GM19467 (cell line): ENCODE measurements around the gene MTM1.

Experiments
- ATAC-seq: cut with Tn5 transposase; IDR thresholded peaks from one replicate; pipeline ENCODE4 v1.9.1; 2021; ENCODE audit warnings: mild to moderate bottlenecking, moderate library complexity; ENCODE audit not compliant: unreplicated experiment

MTM1 gene

DNA sequence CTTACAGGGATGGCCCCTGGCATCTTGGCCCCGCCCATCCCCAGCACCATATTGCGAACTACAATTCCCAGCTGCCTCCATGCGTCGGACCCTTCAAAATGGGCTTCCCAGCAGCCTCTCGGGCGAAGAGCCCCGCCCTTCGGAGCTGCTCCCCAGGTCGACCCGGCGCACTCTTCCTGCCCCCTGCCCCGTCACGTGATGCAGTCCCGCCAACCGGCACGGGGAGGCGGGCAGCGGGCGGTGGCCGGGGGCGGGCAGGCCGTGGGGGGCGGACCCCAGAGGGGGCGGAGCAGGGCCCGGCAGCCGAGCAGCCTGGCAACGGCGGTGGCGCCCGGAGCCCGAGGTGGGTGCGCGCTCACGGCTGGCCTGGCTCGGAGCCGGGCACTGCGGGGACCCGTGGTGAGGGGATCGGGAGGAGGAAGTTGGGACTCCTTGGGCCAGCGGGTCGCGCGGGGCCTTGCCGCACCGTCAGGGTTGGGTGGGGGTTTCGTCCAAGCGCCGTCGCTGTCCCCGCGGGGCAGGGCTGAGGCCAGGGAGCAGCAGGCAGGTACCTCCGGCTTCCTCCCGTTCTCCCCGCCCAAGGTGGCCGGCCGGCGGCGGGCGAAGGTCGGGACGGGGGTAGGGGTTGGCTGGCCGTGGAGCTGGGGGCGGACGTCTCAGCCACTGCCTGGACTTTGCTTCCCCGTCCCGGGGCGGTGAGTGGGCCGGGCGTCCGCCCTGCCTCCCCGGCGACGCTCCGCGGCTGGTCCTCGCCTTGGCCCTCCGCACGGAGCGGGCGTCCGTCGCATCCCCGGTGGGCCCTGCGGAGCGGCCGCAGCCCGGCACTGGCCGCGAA, at the start of gene MTM1:
Gene MTM1 (plus strand): TSS at position 302 of the 835 bp plus-strand sequence. CDS start 23,994 bp downstream, outside the sequence.
- peak; percentile 94 for ATAC-seq

DNA sequence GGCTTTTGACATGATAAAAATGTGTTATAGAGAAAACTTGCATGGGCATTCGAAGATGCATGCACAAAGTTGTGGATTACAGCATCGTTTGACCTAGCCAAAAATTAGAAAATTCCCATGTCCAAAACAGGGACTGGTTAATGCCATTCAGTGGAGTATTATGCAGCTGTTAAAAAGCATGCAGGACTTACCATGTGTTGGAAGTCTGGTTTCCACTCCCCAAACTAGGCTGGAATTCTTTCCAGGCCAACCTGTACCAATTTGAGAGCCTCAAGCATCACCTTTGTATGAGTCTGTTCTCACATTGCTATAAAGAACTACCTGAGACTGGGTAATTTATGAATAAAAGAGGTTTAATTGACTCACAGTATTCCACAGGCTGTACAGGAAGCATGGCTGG, 45.9 kb upstream of the MTM1 start:
- no peak for ATAC-seq

DNA sequence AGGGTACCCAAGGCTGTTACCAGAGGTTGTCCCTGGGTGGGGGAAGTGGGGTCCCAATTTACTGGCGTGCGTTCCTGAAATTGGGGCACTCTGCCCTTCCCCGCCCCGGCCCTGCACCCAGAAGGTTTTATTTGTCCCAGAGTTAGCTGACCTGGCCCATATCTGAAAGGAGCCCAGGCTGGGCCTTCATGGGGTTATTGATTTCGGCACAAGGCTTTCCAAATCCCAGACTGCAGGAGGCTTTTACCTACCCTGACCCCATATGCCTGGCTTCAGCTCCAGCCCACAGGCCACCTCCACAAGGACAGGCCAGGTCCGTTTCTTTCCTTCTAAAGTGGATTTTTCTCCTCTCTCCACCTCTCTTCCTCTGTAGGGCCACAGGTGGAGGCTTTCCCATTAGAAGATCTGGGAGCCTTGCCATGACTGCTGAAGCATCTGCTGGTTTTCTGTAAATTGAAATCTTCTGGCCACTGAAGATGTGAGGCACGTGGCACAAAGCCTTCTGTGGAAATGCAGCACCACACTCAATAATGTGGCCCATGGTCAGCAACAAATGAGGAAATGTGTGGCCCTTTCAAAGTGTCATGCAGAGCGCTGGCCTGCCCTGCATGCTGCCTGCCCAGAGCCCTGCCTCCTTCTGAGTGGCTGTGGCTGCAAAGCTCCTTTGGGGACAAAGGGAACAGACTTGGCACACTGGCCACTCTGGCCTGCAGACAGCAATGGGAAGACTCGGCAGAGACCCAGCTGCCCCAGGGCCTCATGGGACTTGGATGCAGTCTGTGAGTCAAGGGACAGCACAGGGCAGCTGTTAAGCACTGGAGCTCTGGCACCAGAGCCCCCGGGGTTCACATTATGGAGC, 43.1 kb upstream of the MTM1 start:
- no peak for ATAC-seq

DNA sequence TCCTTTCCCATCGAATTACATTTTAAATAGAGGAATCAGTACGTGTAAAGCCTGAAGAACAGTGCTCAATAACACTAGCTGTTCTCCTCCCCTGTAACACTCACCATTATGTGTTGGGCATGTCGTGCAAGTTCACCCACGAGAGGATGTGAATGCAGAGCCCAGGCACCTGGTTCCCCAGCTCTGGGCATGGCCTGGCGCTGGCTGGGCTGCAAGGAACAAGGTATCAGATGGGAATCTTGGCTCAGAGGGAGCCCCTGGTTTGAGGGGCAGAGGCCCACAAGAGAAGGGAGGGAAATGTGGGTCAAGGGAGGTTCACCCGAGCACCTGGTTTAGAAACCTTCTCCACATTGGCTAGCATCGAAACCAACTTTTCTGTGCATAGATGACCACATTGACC, 41.7 kb upstream of the MTM1 start:
- no peak for ATAC-seq

DNA sequence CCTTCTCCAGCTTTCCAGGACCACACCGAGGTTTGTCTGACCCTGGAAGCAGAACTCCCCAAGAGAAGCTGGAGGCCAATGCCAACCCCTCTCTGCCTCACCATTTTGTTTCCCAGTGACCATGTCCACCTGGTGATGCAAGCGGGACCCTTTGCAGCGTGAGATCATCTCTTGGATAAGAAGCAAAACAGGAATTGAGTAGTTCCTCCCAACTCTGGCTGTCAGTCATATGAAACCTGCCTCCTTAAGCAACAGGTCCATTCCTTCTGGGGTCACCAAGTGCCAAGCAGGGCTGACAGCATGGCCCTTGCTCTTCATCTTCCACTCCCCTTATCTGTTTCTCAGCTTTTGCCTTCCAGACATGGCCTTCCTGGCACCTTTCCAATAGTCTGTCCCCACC, 41.3 kb upstream of the MTM1 start:
- no peak for ATAC-seq

DNA sequence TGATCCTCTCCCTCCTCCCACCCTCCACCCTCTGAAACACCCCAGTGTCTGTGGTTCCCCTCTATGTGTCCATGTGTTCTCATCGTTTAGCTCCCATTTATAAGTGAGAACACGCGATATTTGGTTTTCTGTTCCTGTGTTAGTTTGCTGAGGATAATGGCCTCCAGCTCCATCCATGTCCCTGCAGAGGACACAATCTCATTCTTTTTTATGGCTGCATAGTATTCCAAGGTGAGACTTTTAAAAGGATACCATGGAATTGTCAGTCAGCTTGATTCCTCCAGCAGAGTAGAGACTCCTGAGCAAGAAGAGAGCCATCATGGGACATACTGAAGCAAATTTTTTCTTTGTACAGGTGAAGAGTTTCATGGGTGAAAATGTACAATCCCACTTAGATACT, 38.8 kb upstream of the MTM1 start:
- no peak for ATAC-seq

DNA sequence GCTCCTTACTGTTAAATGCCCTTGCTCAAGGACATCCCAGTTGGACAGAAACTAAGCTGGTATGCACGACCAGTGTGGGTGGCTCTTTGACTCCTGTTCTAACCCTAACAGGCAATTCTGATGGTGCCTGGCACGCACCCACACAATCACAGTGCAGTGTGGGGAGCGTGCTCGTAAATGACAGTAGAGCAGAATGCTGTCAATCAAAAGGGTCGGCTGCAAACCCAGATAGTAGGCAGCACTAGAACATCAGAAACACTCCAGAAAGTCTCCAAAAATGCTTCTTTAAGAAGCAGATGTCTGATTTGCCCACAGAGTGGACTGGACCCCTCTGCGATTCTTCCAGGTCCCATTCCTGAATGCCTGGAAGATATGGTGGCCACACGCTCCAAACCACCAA, 37.6 kb upstream of the MTM1 start:
- no peak for ATAC-seq

DNA sequence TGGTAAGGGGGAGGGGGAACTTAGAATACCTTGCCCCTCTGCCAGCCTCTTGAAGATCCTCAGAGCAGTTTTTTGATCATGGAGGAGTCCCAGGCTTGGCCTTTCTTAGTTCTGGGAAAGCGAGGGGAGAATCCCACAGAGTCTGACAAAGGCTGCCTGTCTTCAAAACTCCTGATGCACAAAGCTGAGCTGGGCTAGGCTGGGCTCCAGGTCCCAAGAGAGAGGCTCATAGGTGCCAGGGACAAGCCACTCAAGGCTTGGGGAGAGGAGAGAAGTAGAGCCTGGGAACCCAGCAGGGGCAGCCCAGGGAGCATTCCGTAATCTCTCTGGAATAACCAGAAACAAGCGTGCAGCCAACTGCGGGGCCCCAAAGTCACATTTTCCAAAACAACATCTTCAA, 37.0 kb upstream of the MTM1 start:
- ATAC-seq: no peak

DNA sequence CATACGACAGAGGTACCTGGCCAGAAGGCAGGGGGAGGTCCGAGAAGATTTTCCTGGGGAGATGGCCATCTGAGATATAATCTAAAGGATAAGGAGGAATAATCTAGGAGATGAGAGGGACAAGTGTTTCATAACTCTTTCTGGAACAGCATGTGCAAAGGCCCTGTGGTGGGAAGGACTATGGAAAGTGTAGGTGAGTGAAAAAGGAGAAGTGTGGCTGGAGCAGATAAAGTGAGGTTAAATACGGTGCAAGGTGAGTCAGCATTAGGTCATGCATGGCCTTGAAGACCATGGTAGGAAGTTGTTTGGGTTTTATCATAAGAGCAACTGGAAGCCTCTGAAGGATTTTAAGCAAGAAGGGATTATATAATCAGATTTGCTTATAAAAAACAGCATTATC, 34.6 kb upstream of the MTM1 start:
- ATAC-seq: no peak

DNA sequence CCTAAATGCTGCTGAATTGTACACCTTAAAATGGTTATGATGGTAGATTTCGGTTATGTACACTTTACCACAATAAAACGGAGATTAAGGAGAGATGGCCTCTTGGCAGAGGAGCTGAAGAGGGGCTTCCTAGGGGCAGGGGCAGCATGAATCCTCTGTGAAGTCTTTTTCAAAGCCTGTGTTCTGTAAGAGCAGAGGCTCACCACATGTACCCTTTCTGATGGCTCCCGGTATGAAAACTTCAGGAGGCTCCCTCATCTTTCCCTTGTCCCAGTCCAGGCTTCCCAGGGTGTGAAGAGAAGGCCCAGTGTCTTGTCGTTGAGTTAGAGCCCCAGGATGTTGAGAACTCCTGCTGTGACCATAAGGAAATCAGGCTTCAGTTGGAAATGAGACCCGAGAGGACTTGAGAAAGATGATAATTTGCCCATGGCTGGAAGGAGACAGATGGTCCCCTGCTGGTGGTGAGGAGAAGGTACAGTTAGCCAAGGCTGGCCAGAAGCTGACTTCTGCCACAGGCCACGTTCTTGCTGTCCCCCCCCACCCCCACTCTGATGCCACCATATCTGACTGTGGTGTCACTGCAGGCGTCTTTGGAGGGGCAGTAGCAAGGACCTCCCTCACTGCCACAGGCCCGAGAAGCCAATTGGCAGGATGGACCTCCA, 31.8 kb upstream of the MTM1 start:
- no peak for ATAC-seq

DNA sequence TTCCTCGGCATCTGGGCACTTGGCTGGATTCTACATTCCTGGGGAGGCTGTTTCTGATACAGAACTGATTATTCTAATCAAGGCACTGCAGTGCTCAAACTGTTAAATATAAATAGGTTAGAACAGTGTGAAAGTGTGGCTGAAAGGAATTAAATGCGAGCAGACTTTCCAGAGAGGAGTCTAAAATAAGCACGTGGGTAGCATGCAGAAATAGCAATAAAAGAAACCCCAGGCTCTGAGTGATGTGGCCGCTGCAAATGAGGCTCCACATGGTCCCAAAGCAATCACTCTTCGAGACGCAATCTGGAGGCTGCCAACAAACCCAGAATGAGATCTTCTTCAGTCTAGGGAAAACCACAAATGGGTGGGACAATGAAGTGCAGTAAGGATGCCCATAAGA, 30.6 kb upstream of the MTM1 start:
- ATAC-seq: no peak

DNA sequence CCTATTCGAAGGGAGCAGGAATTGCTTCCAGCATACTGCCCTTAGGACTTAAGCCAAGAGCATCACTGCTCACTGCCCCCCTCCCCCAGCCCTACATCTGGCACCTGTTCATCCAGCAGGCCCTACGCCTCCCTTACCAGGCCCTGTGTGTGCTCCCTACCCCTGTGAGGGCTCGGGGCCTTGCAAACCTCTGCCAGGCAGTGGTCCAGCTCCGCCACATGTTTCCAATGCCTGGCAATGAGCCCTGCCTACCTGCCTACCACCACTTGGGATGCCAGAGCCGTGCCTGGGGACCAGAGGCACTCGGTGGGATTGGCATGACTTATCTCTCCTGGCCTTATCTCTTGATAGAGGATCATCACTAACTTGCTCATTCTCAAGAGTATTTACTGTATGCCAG, 27.5 kb upstream of the MTM1 start:
- no peak for ATAC-seq

DNA sequence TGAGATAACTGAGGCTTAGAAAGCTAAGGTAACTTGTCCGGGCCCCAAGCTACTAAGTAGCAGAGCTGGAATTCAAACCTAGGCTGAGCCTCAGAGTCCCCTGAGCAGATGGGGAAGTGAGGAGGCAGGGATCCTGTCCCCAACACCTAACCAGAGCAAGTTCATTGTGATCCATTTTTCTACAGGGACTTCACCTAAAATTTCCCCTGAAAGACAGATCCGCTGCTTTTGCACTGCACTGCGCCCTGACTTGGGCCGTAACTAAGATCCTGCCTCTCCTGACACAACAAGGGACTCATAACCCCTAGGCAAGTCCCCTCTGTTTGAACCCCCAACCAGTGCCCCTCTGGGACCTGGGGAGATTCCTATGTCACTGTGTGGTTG, 25.6 kb upstream of the MTM1 start:
- peak; percentile 11 for ATAC-seq

DNA sequence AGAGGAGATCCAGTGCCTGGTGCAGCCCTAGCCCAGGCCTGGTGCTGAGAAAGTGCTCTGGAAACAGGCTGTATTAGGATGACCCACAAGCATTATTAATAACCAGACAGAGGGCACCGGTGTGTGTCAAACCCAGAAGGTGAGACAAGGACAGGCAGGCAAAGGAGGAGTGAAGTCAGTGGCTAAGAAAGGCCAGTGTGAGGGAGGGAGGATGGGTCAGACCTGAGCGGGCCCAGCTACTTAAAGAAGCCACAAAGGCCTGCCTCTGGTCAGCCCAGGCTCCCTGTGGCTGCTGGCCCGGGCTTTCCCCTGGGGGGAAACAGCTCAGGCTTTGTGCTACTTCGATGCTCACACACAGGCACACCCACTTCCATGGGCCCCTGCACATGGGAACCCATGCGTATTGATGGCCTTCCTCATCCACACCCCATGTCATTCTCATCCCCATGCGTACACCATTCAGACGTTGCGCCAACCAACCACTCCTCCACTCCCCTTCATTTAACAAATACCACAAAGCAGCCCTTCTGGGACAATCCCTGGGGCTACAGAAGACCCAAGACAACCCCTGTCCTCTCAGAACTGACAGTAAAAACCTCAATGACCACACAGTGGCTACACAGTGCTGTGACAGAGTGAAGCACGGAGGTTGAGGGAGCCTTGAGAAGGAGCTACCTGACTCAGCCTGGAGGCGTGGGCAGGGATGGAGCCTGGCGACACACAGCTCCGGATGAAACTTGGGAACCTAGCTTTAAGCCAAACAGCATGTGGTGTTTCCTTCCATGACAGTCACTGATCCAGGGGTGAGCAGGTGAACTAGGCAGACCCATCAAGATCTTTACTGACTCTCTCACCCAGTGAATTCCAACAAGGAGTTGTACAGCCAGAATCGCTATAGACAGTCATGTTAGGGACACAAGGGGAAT, 24.9 kb upstream of the MTM1 start:
- peak; percentile 43 for ATAC-seq

DNA sequence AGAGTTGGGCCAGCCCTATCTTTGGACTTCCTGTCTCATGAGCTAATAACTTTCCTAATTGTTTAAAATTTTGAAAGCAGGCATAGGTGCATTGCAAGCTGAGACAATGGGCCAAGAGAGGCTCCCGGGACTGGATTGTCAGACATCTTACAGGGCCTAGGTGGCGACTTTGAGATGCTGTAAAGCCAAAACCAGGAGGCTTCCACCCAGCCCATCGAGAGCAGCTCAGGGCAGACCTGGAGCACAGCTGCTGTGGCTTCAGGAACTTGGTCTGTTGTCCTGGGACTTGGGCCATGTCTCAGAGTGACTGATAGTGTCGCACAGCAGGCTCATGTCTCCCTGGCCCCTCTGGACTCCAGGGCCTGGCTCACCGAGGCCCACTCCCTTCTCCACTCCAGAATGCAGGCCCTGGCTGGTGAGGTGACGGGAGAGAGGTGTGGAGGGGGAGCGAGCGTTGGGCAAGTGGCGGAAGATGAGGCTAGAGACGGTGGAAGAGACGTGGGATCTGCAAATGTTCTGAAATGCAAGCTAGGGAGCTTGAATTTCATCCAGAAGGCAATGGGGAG, 24.1 kb upstream of the MTM1 start:
- ATAC-seq: no peak

DNA sequence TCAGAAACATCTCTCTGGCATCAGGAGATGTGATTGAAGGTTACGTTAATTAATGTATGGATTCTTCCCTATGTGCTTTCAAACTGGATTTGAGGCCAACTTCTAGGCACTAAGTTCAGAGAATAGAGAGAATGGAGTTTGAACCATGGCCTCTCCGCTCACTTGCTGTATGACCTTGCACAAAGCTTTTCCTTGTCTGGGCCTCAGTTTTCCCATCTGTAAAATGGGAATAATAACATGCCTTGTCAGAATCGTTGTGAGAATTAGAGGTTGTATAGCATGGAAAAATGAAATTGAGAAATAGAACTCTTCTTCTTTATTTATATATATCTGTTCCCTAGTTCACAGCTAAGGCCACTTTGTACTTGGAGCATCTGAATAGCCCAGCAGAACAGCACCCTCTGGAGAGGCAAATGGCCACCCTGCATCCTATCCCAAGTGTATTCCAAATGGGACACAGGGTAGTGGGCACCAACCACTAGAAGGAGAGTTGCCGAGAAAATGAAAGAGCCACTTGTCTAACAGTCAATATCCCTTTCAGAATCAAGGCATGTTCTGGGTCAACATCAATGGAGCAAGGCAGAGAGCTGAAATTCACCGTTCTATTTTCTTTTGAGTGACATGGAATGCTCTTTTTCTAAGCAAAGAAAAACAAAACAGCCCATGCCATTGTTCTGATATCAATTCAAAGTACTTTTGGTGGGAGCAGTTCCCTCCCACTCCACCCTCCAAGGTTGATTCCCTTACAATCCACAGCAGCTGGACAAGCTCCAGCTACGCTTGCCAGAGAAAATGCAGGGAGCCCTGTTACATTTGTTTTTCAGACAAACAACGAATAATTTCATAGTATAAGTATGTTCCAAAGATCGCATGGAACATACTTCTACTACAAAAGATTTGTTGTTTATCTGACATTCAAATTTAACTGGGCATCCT, 23.3 kb upstream of the MTM1 start:
- no peak for ATAC-seq

DNA sequence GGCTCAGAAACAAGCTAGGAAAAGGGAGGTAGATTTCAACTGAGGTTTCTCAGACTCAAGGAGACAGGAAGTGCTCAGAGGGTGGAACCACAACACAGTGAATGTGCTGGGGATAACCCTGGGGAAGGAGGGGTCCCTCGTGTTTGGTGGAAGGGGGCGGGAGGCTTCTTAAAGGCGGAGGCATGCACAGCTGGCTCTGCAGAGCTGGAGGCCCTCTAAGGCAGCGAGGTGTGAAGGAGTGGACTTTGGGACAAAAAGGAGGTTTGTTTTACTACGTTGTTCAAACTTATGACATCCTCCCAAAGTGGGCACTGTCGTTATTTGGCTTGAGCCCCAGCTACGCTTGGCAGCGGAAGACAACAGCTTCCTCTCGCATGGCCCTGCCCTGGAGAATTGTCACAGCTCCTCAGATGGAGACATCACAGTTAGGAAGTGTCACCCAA, 21.7 kb upstream of the MTM1 start:
- no peak for ATAC-seq

DNA sequence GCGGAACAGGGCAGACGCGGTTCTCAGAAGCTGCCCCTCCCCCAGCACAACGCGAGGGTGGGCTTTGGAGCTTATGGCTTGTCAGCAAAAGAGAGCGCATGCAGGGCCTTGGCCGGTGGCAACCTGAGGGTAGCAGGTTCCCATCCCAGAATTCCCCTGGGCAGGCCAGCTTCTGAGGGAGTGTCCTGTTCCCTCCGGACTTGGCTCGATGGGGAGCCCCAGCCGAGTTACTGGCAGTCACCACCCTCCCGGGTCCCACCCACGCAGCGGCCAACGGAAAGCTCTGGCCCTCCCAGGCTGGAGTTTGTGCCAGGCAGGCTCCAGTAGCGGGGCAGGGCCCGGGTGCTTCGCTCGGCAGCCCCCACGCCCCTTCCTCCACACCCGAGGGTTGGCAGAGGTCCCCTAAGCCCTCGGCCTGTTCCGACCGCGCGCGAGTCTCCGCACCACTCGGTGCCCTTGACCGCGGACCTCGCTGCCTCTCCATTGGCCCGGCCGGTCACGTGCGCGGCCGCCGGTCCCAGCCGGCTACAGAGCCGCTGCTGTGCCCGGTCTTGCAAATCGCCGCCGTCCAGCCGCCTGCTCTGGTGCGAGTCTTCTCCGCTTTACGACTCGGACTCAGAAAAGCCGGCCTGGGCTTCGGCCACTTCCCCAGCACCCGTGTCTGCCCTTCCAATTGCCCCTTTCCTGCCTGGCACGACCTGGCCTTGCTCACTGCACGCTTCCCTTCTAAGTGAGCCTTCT, 20.9 kb upstream of the MTM1 start:
- ATAC-seq: peak; percentile 74
